Germinal center (tissue), 1 donor: Measurements from ENCODE around the gene PCDHB8.
"Not testable (repeated sequence)": the region's sequence is repeated elsewhere in the genome, so short reads cannot be mapped to it uniquely, and the experiment has no call there.

Source experiments
- DNase-seq: peaks from one replicate; pipeline ENCODE4 v3.0.0; 2012; ENCODE audit warnings: mixed read lengths, low spot score

Gene PCDHB8

GRCh38 chr5:141184117-141184855, 6.7 kb downstream of the PCDHB8 start:
- not testable (repeated sequence) for DNase-seq

DNA sequence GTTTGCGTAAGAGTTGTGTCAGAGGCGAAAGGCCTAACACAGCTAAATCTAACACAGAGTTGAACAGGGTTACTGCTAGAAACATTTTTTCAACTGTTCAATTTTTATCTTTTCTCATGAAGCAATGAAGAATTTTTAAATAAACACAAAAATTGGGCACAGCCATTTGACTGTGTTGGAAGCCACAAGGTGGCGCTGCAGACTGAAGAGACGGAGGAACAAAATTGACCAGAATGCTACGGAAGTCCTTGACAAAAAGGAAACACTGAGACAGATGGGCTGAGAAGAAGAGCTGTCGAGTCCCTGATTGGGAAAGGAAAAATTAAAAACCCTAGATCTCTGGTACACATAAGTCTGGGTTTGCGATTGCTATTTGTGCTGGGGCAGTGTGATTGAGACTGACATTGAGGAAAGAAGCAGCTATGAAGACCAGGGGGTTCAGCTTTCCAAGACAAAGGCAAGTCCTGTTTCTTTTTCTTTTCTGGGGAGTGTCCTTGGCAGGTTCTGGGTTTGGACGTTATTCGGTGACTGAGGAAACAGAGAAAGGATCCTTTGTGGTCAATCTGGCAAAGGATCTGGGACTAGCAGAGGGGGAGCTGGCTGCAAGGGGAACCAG, 9.4 kb downstream of the PCDHB8 start, which contains the start of gene PCDHB9:
Gene PCDHB9 (plus strand): TSS at position 265 of the 616 bp plus-strand sequence. CDS start 158 bp downstream, at position 423.
- DNase-seq = peak; percentile 34

DNA sequence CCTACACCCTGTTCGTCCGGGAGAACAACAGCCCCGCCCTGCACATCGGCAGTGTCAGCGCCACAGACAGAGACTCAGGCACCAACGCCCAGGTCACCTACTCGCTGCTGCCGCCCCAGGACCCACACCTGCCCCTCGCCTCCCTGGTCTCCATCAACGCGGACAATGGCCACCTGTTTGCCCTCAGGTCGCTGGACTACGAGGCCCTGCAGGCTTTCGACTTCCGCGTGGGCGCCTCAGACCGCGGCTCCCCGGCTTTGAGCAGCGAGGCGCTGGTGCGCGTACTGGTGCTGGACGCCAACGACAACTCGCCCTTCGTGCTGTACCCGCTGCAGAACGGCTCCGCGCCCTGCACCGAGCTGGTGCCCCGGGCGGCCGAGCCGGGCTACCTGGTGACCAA, 11.1 kb downstream of the PCDHB8 start:
- DNase-seq = not testable (repeated sequence)

- not testable (repeated sequence) for DNase-seq
These were observed 11.5 kb downstream of the PCDHB8 start for GRCh38 chr5:141189131-141189530.

DNA sequence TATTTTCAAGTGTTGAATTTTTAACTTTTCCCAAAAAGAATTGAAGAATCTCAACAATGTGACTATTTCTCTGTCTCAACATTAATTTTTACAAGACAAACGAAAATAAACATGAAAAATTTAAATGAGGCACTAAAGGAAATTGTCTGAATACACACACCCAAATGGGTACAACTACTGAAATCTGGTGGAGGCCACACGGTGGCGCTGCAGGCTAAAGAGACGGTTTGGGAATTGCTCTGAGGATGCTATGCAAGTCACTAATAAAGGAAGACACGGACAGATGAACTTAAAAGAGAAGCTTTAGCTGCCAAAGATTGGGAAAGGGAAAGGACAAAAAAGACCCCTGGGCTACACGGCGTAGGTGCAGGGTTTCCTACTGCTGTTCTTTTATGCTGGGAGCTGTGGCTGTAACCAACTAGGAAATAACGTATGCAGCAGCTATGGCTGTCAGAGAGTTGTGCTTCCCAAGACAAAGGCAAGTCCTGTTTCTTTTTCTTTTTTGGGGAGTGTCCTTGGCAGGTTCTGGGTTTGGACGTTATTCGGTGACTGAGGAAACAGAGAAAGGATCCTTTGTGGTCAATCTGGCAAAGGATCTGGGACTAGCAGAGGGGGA, 14.6 kb downstream of the PCDHB8 start, which contains the start of gene PCDHB10:
Gene PCDHB10 (plus strand): TSS at position 244 of the 616 bp plus-strand sequence. CDS start 200 bp downstream, at position 444.
- DNase-seq = peak; percentile 32

GRCh38 chr5:141194332-141194731, 16.7 kb downstream of the PCDHB8 start:
- not testable (repeated sequence) for DNase-seq

- no peak for DNase-seq
These were observed 18.8 kb downstream of the PCDHB8 start for GRCh38 chr5:141196363-141196762.

GRCh38 chr5:141199359-141200235, 22.0 kb downstream of the PCDHB8 start, which contains the start of gene PCDHB11:
TSS of gene PCDHB11 (plus strand) at chr5:141199627. CDS start at chr5:141199775, 148 bp downstream.
- DNase-seq = no peak

GRCh38 chr5:141201126-141201525, 23.5 kb downstream of the PCDHB8 start:
- not testable (repeated sequence) for DNase-seq

DNA sequence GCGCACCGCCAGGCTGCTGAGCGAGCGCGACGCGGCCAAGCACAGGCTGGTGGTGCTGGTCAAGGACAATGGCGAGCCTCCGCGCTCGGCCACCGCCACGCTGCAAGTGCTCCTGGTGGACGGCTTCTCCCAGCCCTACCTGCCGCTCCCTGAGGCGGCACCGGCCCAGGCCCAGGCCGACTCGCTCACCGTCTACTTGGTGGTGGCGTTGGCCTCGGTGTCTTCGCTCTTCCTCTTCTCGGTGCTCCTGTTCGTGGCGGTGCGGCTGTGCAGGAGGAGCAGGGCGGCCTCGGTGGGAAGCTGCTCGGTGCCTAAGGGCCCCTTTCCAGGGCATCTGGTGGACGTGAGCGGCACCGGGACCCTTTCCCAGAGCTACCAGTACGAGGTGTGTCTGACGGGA, 24.1 kb downstream of the PCDHB8 start:
- not testable (repeated sequence) for DNase-seq

DNA sequence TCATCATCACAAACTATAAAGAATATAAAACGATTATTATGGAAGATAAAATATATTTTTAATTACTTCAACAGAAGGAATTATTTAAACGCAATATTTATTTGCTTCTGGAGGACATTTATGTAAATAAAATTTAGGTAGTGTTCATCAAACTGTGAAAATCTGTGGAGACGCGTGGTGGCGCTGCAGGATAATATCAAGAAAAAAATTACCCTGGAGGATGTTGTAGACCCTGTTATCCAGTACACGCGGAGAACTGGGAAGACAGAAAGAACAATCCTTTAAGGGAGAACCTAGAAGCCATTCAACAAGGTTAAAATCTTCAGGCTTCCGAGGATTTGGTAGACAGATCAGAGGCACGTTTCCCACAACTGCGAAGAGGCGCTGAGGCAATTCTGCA, 30.9 kb downstream of the PCDHB8 start, which contains the start of gene PCDHB12:
Gene PCDHB12 (plus strand): TSS at position 242 of the 400 bp plus-strand sequence. CDS start 189 bp downstream, outside the sequence.
- no peak for DNase-seq

DNA sequence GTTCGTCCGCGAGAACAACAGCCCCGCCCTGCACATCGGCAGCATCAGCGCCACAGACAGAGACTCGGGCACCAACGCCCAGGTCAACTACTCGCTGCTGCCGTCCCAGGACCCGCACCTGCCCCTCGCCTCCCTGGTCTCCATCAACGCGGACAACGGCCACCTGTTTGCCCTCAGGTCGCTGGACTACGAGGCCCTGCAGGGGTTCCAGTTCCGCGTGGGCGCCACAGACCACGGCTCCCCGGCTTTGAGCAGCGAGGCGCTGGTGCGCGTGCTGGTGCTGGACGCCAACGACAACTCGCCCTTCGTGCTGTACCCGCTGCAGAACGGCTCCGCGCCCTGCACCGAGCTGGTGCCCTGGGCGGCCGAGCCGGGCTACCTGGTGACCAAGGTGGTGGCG, 32.7 kb downstream of the PCDHB8 start:
- not testable (repeated sequence) for DNase-seq

DNA sequence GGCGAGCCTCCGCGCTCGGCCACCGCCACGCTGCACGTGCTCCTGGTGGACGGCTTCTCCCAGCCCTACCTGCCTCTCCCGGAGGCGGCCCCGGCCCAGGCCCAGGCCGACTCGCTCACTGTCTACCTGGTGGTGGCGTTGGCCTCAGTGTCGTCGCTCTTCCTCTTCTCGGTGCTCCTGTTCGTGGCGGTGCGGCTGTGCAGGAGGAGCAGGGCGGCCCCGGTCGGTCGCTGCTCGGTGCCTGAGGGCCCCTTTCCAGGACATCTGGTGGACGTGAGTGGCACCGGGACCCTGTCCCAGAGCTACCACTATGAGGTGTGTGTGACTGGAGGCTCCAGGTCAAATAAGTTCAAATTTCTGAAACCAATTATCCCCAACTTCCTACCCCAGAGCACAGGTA, 33.3 kb downstream of the PCDHB8 start:
- DNase-seq = not testable (repeated sequence)

DNA sequence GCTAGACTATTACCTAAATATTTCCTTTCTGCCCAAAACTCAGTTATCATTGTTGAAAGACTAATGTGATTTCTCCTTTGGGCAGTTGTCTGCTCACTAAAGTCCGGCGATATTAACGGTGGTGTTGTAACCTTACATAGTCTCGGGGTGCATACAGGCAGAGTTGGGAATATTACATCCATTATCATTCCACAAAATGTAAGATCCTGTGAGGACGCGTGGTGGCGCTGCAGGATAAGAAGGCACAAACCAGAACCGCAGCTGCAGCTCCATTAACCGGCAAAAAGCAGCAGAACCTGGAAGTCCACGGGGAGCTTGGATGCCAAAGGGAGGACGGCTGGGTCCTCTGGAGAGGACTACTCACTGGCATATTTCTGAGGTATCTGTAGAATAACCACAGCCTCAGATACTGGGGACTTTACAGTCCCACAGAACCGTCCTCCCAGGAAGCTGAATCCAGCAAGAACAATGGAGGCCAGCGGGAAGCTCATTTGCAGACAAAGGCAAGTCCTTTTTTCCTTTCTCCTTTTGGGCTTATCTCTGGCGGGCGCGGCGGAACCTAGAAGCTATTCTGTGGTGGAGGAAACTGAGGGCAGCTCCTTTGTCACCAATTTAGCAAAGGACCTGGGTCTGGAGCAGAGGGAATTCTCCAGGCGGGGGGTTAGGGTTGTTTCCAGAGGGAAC, 36.2 kb downstream of the PCDHB8 start, which contains the start of gene PCDHB13:
Gene PCDHB13 (plus strand): TSS at position 264 of the 684 bp plus-strand sequence. CDS start 205 bp downstream, at position 469.
- not testable (repeated sequence) for DNase-seq

- DNase-seq = not testable (repeated sequence)
These were observed 37.0 kb downstream of the PCDHB8 start for GRCh38 chr5:141214583-141214982.

DNA sequence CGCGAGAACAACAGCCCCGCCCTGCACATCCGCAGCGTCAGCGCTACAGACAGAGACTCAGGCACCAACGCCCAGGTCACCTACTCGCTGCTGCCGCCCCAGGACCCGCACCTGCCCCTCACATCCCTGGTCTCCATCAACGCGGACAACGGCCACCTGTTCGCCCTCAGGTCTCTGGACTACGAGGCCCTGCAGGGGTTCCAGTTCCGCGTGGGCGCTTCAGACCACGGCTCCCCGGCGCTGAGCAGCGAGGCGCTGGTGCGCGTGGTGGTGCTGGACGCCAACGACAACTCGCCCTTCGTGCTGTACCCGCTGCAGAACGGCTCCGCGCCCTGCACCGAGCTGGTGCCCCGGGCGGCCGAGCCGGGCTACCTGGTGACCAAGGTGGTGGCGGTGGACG, 37.9 kb downstream of the PCDHB8 start:
- DNase-seq = not testable (repeated sequence)

DNA sequence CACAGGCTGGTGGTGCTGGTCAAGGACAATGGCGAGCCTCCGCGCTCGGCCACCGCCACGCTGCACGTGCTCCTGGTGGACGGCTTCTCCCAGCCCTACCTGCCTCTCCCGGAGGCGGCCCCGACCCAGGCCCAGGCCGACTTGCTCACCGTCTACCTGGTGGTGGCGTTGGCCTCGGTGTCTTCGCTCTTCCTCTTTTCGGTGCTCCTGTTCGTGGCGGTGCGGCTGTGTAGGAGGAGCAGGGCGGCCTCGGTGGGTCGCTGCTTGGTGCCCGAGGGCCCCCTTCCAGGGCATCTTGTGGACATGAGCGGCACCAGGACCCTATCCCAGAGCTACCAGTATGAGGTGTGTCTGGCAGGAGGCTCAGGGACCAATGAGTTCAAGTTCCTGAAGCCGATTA, 38.4 kb downstream of the PCDHB8 start:
- DNase-seq = not testable (repeated sequence)

DNA sequence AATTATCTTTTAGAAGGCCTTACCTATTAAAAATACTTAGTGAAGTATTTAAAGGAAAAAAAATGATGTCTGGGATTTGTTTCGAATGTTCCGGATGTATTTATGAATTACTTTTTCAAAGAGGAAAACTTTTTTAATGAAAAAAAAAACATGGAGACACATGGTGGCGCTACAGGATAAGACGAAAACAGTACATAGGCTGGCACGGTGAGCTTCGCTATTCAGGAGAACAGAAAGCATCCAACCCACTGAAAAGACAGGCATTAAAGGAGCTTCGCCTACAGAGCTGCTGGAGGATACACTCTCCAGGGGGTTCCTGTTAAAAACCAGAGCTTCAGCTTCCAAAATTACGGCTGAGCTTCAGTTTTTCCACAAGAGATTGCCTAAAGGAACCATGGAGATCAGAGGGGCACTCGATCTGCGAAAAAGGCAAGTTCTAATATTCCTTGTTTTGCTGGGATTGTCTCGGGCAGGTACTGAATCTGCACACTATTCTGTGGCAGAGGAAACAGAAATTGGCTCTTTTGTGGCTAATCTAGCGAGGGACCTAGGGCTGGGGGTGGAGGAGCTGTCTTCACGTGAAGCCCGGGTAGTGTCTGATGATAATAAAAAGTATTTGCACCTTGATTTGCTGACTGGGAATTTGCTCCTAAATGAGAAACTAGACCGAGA, 45.7 kb downstream of the PCDHB8 start, which contains the start of gene PCDHB14:
Gene PCDHB14 (plus strand): TSS at position 232 of the 672 bp plus-strand sequence. CDS start 163 bp downstream, at position 395.
- DNase-seq = no peak

DNA sequence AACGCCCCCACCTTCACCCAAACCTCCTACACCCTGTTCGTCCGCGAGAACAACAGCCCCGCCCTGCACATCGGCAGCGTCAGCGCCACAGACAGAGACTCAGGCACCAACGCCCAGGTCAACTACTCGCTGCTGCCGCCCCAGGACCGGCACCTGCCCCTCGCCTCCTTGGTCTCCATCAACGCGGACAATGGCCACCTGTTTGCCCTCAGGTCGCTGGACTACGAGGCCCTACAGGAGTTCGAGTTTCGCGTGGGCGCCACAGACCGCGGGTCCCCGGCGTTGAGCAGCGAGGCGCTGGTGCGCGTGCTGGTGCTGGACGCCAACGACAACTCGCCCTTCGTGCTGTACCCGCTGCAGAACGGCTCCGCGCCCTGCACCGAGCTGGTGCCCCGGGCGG, 47.3 kb downstream of the PCDHB8 start:
- DNase-seq = not testable (repeated sequence)

- not testable (repeated sequence) for DNase-seq
These were observed 47.8 kb downstream of the PCDHB8 start for GRCh38 chr5:141225421-141225820.
